DMS114 treated with DMSO at 0.1 percent for 48 hours (cell line): Measurements from ENCODE around the gene PDE6G.

Experiments
- DNase-seq: peaks from one replicate; lab custom pipeline; 2025; ENCODE audit not compliant: unreplicated experiment; lab: John Stamatoyannopoulos, UW

PDE6G gene

DNA sequence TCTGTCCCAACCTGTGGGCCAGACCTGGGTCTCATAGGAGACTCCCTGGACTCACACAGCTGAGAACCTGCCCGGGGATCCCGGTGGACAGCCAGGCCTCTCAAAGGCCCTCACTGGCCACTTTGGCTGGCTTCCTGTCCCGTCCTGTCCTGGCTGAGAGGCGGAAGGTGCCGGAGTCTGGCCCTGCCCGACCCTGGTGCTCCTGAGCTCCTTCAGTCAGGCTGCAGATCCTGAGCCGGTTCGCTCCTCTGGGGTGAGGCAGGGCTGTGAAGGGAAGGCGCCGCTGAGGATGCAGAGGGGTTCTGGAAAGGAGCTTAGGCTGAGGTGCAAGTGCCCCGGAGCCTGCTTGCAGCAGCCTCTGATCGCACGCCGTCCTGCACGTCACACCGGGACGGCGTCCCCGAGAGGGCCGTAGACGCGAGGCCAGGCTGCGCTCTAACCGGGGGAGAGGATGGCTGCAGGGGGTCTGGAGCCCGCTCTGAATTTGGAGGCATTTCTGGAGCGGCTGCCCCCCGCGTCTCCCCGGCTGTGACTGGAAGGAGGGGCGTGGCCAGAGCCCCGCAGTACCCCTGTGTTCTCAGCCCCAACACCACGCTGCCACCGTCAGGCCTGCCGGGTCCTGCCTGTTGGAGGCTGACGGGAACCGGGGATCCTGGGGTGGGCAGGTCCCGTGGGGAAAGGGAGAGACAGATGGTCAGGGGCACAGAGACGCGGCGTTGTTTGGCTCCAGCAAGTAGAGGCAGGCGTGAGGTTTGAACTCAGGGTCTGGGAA, 31.6 kb upstream of the PDE6G start:
- DNase-seq: no peak

DNA sequence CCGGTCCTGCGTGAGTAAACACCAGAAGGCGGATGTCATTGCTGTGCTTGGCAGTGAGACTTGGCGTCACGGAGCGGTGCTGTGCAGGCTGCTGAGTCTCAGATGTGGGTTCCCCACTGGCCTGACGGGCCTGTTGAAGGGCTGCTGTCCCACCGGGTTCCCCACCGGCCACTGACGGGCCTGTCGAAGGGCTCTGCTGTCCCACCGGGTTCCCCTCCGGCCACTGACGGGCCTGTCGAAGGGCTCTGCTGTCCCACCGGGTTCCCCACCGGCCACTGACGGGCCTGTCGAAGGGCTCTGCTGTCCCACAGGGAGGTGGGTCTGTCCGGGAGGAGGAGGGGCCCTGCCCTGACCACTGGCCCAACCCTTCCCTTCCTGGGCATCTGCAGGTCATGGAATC, 30.3 kb upstream of the PDE6G start:
- DNase-seq: no peak

DNA sequence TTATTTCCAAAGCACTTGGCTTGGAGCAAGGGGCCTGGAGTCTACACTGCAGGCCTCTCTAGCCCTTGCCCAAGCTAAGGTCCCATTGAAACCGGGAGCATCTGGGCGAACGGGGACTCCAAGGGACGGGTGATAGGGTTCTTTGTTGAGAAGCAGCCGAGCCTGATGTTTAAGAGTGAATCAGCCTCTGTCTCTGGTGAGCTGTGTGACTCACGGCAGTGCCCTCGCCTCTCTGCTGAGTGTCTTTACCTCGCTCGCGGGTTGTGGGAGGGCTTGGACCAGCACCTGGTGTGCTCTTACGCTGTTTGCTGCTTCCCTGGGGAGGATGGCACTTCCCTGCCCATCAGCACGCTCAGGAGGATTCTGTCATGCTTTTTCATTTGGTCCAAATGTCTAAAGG, 28.8 kb upstream of the PDE6G start:
- no peak for DNase-seq

DNA sequence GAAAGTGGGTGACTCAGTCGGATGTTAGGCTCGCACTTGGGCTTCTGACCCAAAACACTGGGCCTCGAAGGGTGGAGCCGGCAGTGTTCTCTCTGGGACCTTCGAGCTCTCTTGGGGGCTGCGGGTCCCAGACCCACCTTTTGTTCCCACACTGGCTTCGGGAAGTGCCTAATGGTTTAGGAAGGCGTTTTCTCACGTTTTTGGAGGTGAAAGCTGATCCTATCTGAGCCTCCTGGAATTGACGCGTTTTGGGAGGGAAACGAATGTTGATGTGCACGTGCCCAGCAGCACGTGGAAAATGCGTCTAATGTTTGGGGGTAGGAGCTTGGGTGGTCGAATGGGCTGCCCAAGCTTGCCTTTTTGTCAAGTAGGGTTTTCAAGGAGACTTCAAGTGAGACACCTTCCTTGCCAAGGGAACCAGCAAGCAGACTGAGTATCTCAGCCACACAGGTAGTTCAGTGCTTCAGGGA, 28.1 kb upstream of the PDE6G start:
- no peak for DNase-seq

DNA sequence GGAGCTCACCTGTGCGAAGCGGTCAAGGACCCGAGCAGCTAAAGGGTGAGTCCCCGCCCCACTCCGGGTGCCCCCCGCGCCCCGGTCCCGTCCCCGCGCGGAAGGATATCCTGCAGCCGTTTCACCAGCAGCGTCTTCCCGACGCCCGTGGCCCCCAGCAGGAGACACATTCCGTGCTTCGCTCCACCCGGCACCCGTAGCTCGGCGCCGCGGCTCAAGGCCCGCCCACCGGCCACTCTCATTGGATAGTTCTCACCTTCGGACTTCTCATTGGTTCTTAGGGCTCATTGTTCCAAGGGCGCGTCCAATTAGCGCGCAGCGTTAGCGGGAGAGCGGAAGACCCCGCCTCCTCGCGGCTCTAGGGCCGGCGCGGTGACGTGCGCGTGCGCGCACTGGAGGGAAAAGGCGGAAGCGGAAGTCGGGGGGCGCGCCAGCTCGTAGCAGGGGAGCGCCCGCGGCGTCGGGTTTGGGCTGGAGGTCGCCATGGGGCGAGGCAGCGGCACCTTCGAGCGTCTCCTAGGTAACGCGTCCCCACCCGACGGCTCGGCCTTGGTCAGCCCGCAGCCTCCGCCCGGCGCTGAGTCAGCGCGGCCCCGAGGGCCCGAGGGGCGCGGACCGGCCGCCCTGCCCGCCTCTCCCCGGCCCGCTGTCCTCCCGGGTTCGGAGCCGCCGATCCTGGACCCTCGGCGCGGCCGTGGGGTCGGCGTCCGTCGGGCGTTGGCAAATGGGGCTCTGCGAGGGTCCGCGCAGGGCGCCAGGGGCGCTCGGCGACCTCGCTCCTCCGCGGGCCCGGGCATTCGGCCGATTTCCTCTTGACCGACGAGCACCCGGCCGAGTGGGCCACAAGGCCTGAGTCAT, 27.5 kb upstream of the PDE6G start, which contains the start of the genes ARL16 and HGS:
Gene ARL16 (minus strand): TSS at position 214 of the 858 bp plus-strand sequence. CDS start 44 bp downstream, at position 170.
Gene HGS (plus strand): TSS at position 428 of the 858 bp plus-strand sequence. CDS start 56 bp downstream, at position 484.
- DNase-seq: peak; percentile 97

DNA sequence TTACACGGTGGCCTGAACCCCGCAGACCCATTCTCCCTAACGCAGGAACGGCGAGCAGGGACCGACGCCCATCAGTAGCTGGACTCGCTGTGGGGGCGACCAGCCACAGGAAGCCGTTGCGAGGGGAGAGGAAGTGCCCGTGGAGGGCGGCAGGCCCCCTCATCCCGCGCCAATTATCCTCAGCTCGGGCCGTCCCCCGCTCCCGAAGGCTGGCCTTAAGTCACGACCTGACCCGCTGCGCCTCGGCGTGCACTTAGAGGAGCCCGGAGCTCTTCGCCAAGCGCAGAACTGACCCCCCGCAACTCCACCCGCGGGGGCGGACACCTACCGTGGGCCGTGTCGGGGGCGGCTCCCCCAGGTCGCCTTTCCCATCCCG, 26.9 kb upstream of the PDE6G start:
- no peak for DNase-seq

DNA sequence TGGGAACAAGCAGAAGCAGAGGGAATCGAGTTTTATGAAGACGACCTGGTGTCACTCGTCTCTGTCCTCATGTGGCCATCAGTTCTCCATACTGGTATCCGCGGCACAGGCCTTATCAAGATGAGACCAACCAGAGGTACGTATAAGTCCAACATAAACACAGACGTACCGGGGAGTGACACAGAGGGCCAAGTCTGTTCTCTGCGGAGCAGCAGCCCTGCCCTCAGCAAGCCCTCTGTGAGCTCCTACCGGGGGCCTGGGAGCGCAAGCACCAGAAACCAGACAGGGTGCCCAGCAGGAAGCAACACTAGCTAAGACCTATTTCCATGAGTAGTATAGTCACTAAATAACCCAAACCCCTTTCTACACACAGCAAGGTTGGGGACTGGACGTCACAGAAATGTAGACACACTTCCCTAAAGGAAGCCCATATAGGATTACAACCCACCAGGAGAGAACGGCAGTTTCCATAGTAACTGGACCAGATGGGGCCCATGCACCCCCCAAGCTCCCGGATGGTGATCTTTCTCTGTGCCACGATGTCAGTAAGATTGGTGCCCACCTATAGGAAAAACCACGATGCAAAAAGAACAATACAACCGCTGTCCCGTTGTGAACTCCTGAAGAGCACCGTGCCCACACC, 26.3 kb upstream of the PDE6G start:
- no peak for DNase-seq

DNA sequence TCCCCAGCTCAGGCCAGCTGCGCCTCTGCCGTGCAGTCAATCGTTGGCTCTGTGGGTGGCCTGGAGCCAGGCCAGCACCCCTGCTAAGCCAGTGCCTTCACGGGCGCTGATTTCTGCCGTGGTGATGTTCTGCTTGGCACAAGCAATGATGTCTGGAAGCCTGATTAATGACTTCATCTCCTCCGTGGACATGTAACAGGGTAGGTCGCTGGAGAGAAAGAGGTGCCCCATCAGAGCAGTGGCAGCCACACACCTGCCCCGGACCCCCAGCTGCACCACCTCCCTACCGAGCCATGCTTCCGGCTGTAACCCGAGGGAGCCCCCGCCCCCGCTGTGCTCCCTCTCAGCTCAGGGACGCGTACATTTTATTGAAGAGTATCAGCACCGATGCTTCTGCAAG, 25.3 kb upstream of the PDE6G start:
- DNase-seq: no peak

DNA sequence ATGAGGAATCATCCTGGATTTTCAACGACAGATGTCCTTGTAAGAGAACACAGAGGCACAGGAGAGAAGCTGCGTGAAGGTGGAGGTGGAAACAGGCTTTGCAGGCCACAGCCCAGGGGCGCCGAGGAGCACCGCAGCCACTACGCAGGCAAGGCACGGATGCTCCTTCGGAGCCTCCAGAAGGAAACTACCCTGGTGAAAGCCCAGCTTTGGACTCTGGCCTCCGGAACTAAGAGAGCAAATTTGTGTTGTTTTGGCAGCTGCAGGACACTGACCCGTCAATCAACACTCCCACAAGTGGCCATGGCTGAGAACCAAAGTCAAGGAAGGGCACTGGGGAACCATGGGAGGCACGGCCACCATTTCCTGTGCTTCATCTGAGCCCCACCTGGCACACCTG, 23.8 kb upstream of the PDE6G start:
- no peak for DNase-seq

DNA sequence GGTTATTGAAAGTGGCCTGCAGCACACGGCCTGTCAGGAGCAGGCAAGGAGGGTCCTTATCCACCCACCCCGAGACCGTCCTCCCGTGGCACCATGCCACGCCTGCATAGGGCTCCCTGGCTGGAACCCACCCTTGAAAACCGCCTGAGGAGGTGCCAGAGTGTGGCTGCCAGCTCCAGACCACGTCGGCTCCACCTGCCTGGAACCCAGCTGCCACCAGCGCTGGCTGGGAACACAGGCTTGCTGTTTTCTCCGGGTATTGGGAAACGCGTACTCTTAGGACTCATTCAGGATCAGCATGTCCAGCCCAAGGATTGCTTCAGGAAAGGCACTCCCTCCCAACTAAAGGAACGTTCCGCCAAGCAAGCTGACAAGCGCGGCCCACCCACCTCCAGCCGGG, 20.6 kb upstream of the PDE6G start:
- no peak for DNase-seq

DNA sequence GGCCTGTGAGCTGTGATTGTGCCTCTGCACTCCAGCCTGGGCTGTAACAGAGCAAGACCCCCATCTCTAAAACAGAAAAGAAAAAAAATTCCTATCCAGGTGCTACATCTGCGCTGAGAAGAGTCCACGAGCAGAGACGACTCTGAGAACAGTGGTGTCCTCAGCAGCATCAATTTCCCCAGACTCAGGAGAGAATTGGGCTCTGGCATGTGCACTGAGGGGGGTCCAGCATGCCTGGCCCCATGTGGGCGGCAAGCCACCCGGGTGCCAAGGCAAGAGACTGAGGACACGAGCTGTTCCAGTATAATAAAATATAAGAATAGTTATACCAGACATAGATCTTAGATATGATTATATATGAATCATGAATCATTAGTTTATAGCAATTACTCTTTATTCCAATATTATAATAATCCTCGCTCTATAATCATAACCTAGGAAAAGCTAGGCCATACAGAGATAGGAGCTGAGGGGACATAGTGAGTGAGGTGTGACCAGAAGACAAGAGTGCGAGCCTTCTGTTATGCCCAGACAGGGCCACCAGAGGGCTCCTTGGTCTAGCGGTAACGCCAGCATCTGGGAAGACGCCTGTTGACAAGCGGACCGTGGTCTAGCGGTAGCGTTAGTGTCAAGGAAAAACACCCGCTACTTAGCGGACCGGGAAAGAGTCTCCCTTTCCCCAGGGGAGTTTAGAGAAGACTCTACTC, 19.3 kb upstream of the PDE6G start:
- peak; percentile 11 for DNase-seq

DNA sequence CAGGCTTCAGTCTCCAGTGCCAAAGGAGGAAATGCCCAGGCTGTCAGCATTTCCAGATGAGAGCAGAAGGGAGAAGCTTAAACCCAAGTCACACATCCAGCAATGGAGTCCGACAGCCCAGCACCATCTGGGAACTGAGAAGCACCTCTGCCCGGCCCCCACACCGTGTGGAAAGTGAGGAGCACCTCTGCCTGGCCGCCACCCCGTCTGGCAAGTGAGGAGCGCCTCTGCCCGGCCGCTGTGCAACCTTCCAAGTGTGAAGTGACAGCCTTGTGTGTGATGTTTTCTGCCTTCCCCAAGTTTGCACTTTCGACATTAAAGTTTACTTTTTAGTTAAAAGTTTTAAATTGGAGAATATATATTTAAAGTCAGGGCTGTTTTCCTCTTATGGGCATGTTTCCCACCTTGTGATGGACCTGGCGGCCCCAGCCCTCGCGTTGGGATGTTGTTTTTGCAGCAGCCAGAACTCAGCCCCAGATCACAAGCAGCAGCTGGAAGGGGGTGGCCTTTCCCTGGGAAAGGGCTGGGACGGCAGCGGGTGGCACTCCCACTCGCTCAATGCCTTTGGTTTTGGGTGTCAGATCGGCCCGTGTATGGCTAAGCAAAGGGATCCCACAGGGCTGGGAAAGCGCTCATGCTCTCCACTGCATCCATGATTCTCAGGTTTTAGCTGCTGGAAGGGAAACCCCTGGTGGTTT, 17.4 kb upstream of the PDE6G start:
- DNase-seq: no peak

DNA sequence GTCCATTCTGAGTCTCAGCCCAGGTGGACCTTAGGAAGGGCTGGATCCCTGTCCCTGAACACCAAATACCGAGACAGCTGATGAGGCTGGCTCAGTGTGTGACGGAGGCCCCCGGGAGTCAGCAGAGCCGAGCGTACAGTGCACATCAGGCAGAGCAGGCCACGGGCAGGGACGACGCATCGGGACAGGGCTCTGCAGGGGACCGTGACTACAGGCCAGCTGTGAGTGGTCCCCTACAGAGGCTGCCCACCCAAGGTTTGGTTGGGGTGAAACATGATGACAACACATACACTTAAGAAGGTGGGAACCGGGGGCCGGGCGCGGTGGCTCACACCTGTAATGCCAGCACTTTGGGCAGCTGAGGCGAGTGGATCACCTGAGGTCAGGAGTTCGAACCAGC, 16.6 kb upstream of the PDE6G start:
- DNase-seq: no peak

DNA sequence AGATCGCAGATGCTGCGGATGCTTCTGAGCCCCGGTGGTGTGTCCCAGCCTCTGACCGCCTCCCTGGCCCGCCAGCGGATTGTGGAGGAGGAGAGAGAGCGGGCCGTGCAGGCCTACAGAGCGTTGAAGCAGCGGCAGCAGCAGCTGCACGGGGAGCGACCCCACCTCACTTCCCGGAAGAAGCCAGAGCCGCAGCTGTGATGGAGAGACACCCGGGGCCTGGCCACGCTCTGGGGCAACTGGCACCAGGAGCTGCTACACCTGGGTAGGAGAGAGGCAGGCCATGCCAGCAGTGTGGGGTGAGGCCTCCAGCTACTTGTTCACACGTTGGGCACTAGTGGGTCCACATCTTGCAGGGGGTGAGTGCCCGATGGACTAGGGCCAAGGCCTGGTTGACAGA, 16.2 kb upstream of the PDE6G start:
- no peak for DNase-seq

DNA sequence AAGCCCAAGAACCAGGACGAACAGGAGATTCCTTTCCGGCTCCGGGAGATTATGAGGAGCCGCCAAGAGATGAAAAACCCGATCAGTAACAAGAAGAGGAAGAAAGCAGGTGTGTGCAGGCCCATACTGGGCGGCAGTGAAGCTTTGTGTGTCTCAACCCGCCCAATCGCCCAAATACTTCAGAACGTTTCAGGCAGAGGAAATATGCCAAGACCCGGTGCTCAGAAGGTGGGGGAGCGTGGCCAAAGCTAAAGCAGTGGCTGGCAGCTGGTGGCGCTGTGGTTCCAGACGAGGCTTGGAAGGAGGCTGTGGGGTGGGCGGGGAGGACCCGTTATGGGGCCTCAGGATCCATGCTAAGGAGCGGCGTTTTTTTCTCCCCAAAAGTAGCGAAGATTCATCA, 11.4 kb upstream of the PDE6G start:
- DNase-seq: no peak

DNA sequence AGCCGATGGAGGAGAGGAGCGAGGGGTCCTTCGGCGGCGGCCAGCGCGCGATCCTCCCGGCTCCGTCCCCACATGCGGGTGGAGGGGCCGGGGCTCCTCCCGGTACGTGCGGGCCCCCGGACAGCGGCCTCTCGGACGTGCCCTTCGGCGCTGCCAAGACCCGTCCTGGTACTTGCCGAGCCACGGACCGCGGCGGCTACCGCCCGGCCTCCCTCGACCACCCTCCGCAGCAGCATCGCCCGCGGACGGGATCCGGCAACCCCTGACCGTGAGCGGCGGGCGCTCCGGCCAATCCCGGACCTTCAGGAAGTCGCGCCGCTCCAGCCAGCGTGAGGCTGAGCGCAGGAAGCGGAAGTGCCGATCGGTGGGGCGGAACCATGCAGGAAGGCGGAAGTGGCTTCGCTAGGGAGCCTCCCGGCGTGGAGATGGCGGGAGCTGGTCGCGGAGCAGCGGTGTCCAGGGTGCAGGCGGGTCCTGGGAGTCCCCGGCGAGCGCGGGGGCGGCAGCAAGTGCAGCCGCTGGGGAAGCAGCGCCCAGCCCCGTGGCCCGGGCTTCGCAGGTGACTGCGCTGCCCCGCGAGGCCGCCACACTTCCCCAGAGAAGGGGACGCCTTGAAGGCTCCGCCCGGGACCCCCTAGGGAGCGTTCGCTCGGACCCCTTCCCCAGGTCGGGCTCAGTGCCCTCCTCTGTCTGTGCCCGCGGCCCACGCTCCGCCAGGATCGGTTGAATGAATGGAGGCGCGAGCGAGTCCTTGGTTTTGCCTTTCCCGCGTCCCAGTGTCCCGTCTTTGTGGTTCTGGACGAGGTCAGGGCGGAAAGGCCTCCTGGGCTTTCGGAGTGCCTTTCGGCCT, 10.2 kb upstream of the PDE6G start, which contains the start of the genes CCDC137 and OXLD1:
Gene CCDC137 (plus strand): TSS at position 396 of the 850 bp plus-strand sequence. CDS start 30 bp downstream, at position 426.
Gene OXLD1 (minus strand): TSS at position 264 of the 850 bp plus-strand sequence. CDS start 28 bp downstream, at position 236.
- DNase-seq: peak; percentile 84

DNA sequence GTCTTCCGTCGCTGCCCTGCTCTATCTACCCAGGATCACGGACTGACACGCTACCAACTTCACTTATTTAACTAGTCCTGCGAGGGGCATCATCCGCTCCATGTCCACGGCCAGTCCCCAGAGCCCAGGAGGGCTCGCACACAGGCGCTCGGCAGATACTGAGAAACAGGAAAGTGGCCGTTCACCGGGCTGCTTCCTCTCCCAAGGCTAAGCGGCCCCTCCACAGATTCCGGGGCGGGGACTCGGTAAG, 9.7 kb upstream of the PDE6G start:
- no peak for DNase-seq

DNA sequence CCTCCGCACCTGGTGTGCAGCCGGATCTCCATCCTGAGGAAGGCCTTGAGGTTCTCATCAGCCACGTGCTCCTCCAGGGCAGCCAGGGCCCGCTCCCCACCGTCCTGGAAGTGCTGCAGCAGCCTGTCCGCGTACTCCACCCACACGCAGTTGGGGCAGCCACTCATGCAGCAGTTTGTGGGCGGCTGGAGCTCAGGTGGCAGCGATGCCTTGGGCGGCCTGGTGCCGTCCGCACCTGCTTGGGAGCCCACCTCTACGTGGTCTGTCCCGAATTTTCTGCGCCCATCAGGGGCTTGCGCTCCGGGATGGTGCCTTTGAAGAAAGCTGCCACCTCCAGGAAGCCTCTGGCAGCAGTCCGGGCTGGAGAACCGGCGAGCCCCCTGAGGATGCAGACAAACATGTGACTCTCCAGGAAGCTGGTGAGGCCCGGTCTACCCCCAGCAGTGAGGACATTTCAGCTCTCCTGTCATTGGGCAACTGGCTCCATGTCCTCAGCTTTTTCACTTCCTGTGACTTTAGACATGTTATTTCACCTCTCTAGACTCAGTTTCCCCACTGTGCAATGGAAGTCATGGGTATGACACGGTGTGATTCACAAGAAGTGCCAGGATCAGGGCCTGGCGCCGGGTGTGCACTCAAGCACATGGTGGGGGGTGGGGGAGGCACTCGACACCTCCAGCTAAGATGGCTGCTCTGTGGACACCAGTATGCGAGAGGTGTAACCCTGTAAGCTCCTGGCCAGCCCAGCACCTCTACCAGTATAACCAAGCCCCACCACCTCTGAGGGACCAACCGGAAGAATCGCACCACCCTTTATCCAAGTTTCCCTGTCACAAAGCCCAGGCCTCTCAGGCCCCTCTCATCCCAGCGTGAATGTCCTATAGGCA, 9.1 kb upstream of the PDE6G start:
- no peak for DNase-seq
